Mammary epithelial cell (primary cell): ENCODE measurements around the gene ABCA5.

ENCODE experiments used
- EZH2 ChIP-seq: IDR thresholded peaks from 2 replicates; pipeline ENCODE4 v1.6.1; 2012; ENCODE audit warnings: low read length, inconsistent platforms, borderline replicate concordance
- TF ChIP-seq, protein P1 (sequence below), 2 donors: IDR thresholded peaks in 1 of 2; conservative IDR thresholded peaks in 1 of 2; 2 replicates each; pipeline ENCODE4 v1.5.1; 2011 to 2012; ENCODE audit warnings: inconsistent platforms in 2 of 2, low read length in 2 of 2, mild to moderate bottlenecking in 2 of 2, control low read depth in 1 of 2, low read depth in 1 of 2; ENCODE audit not compliant: insufficient read depth in 1 of 2; ENCODE audit errors: extremely low read depth in 1 of 2

DNA sequence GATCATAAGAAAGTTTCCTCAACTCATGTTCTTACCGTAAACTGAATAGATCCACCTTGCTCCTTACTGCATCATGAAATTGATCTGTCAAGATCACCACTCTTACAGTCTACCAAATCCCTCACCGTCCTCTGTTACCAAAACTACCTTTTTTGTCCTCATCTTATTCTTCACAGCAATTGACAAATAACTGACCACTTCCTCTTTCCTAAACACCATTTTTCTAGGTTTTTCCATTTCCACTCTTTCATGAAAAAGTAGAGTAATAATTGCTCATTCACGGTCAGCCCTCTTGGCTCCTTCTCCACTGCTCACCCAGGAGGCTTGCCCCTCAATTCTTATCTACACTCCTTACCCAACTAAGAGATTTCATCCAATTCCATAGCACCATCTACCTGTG lies 44.9 kb downstream of the ABCA5 start:
- TF ChIP-seq, protein P1, sequence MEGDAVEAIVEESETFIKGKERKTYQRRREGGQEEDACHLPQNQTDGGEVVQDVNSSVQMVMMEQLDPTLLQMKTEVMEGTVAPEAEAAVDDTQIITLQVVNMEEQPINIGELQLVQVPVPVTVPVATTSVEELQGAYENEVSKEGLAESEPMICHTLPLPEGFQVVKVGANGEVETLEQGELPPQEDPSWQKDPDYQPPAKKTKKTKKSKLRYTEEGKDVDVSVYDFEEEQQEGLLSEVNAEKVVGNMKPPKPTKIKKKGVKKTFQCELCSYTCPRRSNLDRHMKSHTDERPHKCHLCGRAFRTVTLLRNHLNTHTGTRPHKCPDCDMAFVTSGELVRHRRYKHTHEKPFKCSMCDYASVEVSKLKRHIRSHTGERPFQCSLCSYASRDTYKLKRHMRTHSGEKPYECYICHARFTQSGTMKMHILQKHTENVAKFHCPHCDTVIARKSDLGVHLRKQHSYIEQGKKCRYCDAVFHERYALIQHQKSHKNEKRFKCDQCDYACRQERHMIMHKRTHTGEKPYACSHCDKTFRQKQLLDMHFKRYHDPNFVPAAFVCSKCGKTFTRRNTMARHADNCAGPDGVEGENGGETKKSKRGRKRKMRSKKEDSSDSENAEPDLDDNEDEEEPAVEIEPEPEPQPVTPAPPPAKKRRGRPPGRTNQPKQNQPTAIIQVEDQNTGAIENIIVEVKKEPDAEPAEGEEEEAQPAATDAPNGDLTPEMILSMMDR (conservative IDR thresholded peaks at IDR 0.05 in 1 of 2, IDR thresholded peaks at IDR 0.05 in 1 of 2; ENCODE audit: extremely low read depth in 1 of 2, insufficient read depth in 1 of 2, low read depth in 1 of 2, low read length in 2 of 2): no peak
- TF ChIP-seq EZH2: no peak
